ENCODE results near the gene NLGN1.

- TF ChIP-seq CTCF (IDR thresholded peaks at IDR 0.05) (no peak), ZFX (IDR thresholded peaks at IDR 0.05; ENCODE audit: borderline replicate concordance) (no peak)
Measured at GRCh38 chr3:173702561-173702960, 305.0 kb downstream of the NLGN1 start.
